SK-N-SH (cell line): ENCODE measurements around the gene RBM20. TPM values are rescaled to one million over a fixed set of nuclear protein-coding genes. Genes with fewer than 3 reads are reported as not detected.

Experiments used
- CTCF ChIA-PET: fragments of 300-600, 350-600 bp; formaldehyde crosslinking; extraction: SDS; loops from one replicate; lab custom pipeline; 2021; lab: Yijun Ruan, JAX
- POLR2A ChIA-PET: fragments of 350-600 bp; sonication (Branson Sonifier 250); formaldehyde crosslinking; extraction: SDS; loops from one replicate; lab custom pipeline; 2020; ENCODE audit warnings: antibody characterized with exemption, inconsistent platforms; lab: Yijun Ruan, JAX
- DNase-seq: peaks from one replicate; pipeline ENCODE4 v3.0.0; 2012
- H2AFZ ChIP-seq: fragments of 200-600 bp; sonication (generic); 2 replicates; pipeline ENCODE4 v1.8.1; 2016; ENCODE audit warnings: antibody characterized with exemption, mild to moderate bottlenecking, low read depth
- H3F3A ChIP-seq: fragments of 200-600 bp; sonication (generic); replicated peaks from 2 replicates; pipeline ENCODE3; 2016; ENCODE audit warnings: antibody characterized with exemption, mild to moderate bottlenecking; ENCODE audit not compliant: insufficient read depth
- H3K27ac ChIP-seq, 2 experiments: fragments of 200-500 bp in 1 of 2; fragments of 200-600 bp in 1 of 2; sonication (Bioruptor generic) in 1 of 2; sonication (generic), shearing (Covaris generic) in 1 of 2; 2 replicates each; pipeline versions ENCODE4 v1.5.1 to v1.6.1; 2014 to 2016; ENCODE audit warnings: low read depth in 2 of 2, inconsistent platforms in 1 of 2, low read length in 1 of 2, mild to moderate bottlenecking in 1 of 2, mixed read lengths in 1 of 2
- H3K27me3 ChIP-seq: fragments of 200-600 bp; sonication (generic), shearing (Covaris generic); 2 replicates; pipeline ENCODE4 v1.6.1; 2016; ENCODE audit warnings: mixed run types; ENCODE audit not compliant: insufficient read depth
- H3K36me3 ChIP-seq, 2 experiments: fragments of 200-500 bp in 1 of 2; fragments of 200-600 bp in 1 of 2; sonication (Bioruptor generic) in 1 of 2; sonication (generic) in 1 of 2; replicated peaks in 1 of 2; 2 replicates each; pipeline versions ENCODE3 to v1.5.1; 2014 to 2016; ENCODE audit warnings: low read length in 1 of 2, mild to moderate bottlenecking in 1 of 2; ENCODE audit not compliant: insufficient read depth in 2 of 2, control insufficient read depth in 1 of 2
- H3K4me1 ChIP-seq, 2 experiments: fragments of 200-500 bp in 1 of 2; fragments of 200-600 bp in 1 of 2; sonication (Bioruptor generic) in 1 of 2; sonication (generic), shearing (Covaris generic) in 1 of 2; 2 replicates each; pipeline versions ENCODE4 v1.5.1 to v1.6.1; 2014 to 2016; ENCODE audit warnings: low read depth in 1 of 2, low read length in 1 of 2, mixed run types in 1 of 2; ENCODE audit not compliant: insufficient read depth in 2 of 2, control insufficient read depth in 1 of 2
- H3K4me2 ChIP-seq: fragments of 200-600 bp; sonication (generic), shearing (Covaris generic); 2 replicates; pipeline ENCODE4 v1.6.1; 2017; ENCODE audit warnings: mixed run types
- H3K4me3 ChIP-seq, 2 experiments: fragments of 200-500 bp in 1 of 2; fragments of 200-600 bp in 1 of 2; sonication (Bioruptor generic) in 1 of 2; sonication (generic), shearing (Covaris generic) in 1 of 2; 2 replicates each; pipeline versions ENCODE4 v1.5.1 to v1.8.1; 2014 to 2016; ENCODE audit warnings: low read depth in 2 of 2, inconsistent platforms in 1 of 2, low read length in 1 of 2, mild to moderate bottlenecking in 1 of 2, mixed read lengths in 1 of 2, moderate library complexity in 1 of 2
- H3K79me2 ChIP-seq: fragments of 200-600 bp; sonication (generic); 2 replicates; pipeline ENCODE4 v1.8.1; 2017; ENCODE audit warnings: mild to moderate bottlenecking; ENCODE audit not compliant: insufficient read depth
- H3K9ac ChIP-seq: fragments of 200-600 bp; sonication (generic); 2 replicates; pipeline ENCODE4 v1.6.1; 2017; ENCODE audit warnings: mixed run types
- H3K9me2 ChIP-seq: fragments of 200-600 bp; sonication (generic); 2 replicates; pipeline ENCODE4 v1.6.1; 2017; ENCODE audit warnings: mixed run types
- H3K9me3 ChIP-seq: fragments of 200-600 bp; sonication (generic); 2 replicates; pipeline ENCODE4 v1.6.1; 2017; ENCODE audit warnings: mixed run types, mild to moderate bottlenecking, moderate library complexity
- H4K20me1 ChIP-seq: fragments of 200-600 bp; sonication (generic); 2 replicates; pipeline ENCODE4 v1.6.1; 2017; ENCODE audit warnings: mild to moderate bottlenecking, mixed run types; ENCODE audit not compliant: insufficient read depth
- EP300 ChIP-seq, 2 experiments: IDR thresholded peaks; 2 replicates each; pipeline versions ENCODE4 v1.4.0 to v1.6.1; 2012; ENCODE audit warnings: borderline replicate concordance in 1 of 2, low read depth in 1 of 2, low read length in 1 of 2
- EZH2phosphoT487 ChIP-seq: fragments of 200-600 bp; sonication (generic); IDR thresholded peaks from 2 replicates; pipeline ENCODE4 v1.6.1; 2017; ENCODE audit warnings: low read depth, mixed run types, mild to moderate bottlenecking, antibody characterized with exemption, moderate library complexity, borderline replicate concordance
- FOSL2 ChIP-seq: IDR thresholded peaks from 2 replicates; pipeline ENCODE4 v1.4.0; 2012; ENCODE audit warnings: low read depth, mild to moderate bottlenecking, moderate library complexity, borderline replicate concordance
- RAD21 ChIP-seq: IDR thresholded peaks from 2 replicates; pipeline ENCODE4 v1.6.1; 2012; ENCODE audit warnings: mild to moderate bottlenecking, low read length
- RFX5 ChIP-seq: IDR thresholded peaks from 2 replicates; pipeline ENCODE4 v1.6.1; 2012; ENCODE audit warnings: mild to moderate bottlenecking, improper control_type of control experiment, low read length
- WGBS: methylation state at CpG from one replicate; pipeline ENCODE4 v1.1.6; 2017; ENCODE audit warnings: low lambda C conversion rate; 5-methylcytosine and 5-hydroxymethylcytosine counted together
- polyA plus RNA-seq, 3 experiments: library from polyadenylated mRNA; depleted of rRNA; stranded (reverse); fragments of >200 nt; gene quantifications; 2 replicates each; pipeline ENCODE4 v1.2.3, GENCODE V29; 2012
- TF ChIP-seq, protein P1 (sequence below): IDR thresholded peaks from 2 replicates; pipeline ENCODE4 v1.4.0; 2012; ENCODE audit warnings: low read depth, borderline replicate concordance
- TF ChIP-seq, protein P2 (sequence below): IDR thresholded peaks from 2 replicates; pipeline ENCODE4 v1.4.0; 2012; ENCODE audit warnings: low read depth
- TF ChIP-seq, protein P3 (sequence below): IDR thresholded peaks from 2 replicates; pipeline ENCODE4; 2012
- TF ChIP-seq, protein P4 (sequence below): fragments of 150-350 bp; IDR thresholded peaks from 2 replicates; pipeline ENCODE4 v1.6.1; 2017; ENCODE audit warnings: antibody characterized with exemption, low read length, low read depth, borderline replicate concordance

Gene RBM20
- polyA plus RNA-seq, 1 of the 3 experiments (the other 2 are of a cell fraction): 0.64 TPM

DNA sequence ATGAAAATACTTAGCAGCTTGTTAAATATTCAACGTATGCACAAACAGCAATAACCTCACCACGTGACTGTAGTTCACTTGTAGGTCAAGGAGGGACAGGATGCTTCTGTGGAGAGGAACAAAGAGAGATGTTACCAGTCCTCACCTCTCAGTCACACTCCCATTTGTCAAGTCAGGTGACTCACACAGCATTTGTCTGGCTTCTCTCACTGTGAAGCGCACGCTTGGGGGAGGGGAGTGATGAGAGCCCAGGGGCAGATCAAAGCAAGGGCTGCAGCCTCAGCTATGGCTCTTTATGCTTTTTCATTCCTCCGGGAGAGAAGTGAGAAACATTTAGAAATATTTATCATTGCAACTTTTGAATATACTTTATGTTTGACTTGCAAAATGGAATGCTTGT lies 2.9 kb upstream of the RBM20 start (continued):
- TF ChIP-seq EZH2phosphoT487 (no peak), FOSL2 (no peak), EP300 (IDR thresholded peaks at IDR 0.05; ENCODE audit: borderline replicate concordance in 1 of 2, low read depth in 1 of 2, low read length in 1 of 2) (peak in 1 of 2 experiments; percentile 44; a peak in 2 of 4 replicates)
- TF ChIP-seq, all 33 proteins: peak for 5

DNA sequence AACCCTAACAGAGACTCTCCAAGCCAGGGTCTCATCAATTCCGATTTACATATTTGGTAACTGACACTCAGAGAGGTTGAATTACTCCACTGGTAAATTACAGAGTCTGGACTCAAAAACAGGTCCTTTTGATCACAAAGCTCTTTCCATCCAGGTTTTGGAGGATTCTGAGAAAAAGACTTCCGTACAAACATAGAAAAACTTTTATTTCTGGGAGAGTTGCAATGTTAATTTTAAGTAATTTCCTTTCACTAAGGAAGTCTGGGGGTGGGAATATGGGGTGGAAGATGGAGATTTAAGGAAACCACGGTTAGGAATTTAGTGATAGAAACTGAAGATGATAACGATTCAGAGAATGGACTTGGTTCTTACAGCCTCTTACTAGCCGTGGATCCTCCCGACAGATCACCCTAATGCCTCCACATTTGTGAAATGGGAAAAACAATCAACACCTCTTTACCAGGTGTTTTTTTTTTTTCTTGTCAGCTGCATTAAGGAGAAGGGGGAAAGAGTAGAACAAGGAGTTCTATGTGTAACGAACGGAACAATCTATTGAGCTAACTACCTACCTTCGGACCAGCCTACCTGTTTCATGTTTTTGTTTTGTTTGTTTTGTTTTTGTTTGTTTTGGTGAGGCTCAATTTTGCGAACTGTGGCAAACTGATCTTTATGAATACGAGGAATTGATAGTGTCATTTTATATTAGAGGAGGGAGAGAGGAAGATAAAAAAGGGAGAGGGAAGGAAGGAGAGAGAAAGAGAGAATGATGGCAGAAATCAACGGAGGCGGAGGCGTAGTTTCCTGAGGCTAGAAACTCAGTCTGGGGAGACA lies 1.7 kb upstream of the RBM20 start:
- H4K20me1 ChIP-seq: no peaks in the 10 kb centered on the region
- H3K9me2 ChIP-seq: no peaks in the 10 kb centered on the region
- TF ChIP-seq RFX5: no peak
- TF ChIP-seq, protein P1, sequence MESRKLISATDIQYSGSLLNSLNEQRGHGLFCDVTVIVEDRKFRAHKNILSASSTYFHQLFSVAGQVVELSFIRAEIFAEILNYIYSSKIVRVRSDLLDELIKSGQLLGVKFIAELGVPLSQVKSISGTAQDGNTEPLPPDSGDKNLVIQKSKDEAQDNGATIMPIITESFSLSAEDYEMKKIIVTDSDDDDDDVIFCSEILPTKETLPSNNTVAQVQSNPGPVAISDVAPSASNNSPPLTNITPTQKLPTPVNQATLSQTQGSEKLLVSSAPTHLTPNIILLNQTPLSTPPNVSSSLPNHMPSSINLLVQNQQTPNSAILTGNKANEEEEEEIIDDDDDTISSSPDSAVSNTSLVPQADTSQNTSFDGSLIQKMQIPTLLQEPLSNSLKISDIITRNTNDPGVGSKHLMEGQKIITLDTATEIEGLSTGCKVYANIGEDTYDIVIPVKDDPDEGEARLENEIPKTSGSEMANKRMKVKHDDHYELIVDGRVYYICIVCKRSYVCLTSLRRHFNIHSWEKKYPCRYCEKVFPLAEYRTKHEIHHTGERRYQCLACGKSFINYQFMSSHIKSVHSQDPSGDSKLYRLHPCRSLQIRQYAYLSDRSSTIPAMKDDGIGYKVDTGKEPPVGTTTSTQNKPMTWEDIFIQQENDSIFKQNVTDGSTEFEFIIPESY: no peak
- TF ChIP-seq EP300 (IDR thresholded peaks at IDR 0.05; ENCODE audit: borderline replicate concordance in 1 of 2, low read depth in 1 of 2, low read length in 1 of 2): no peak
- TF ChIP-seq FOSL2: no peak
- TF ChIP-seq, protein P2, sequence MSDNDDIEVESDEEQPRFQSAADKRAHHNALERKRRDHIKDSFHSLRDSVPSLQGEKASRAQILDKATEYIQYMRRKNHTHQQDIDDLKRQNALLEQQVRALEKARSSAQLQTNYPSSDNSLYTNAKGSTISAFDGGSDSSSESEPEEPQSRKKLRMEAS: no peak
- no peak for TF ChIP-seq RAD21
- TF ChIP-seq, protein P3, sequence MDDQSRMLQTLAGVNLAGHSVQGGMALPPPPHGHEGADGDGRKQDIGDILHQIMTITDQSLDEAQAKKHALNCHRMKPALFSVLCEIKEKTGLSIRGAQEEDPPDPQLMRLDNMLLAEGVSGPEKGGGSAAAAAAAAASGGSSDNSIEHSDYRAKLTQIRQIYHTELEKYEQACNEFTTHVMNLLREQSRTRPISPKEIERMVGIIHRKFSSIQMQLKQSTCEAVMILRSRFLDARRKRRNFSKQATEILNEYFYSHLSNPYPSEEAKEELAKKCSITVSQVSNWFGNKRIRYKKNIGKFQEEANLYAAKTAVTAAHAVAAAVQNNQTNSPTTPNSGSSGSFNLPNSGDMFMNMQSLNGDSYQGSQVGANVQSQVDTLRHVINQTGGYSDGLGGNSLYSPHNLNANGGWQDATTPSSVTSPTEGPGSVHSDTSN: no peak
- TF ChIP-seq, protein P4, sequence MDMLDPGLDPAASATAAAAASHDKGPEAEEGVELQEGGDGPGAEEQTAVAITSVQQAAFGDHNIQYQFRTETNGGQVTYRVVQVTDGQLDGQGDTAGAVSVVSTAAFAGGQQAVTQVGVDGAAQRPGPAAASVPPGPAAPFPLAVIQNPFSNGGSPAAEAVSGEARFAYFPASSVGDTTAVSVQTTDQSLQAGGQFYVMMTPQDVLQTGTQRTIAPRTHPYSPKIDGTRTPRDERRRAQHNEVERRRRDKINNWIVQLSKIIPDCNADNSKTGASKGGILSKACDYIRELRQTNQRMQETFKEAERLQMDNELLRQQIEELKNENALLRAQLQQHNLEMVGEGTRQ: no peak
- no peaks in the 10 kb centered on the region for H3K36me3 ChIP-seq
- DNase-seq: no peak
- no peaks in the 10 kb centered on the region for H3K27me3 ChIP-seq
- H3K9ac ChIP-seq: no peak overlapping the region
- ChIA-PET CTCF (interaction anchor here (1.0 to 2.7 kb wide), 5 partner anchors 12 to 104 kb away, joined by 3 to 16 read pairs (median 5); no protein-coding TSS in a partner anchor), POLR2A (no interaction called here)
- H3K4me2 ChIP-seq: no peak overlapping the region
- H3K4me3 ChIP-seq: no peak overlapping the region
- H3K4me1 ChIP-seq: peaks cover under 1 to 31% of the 10 kb centered on the region in 2 experiments; a peak in 3 of 4 replicates
- 93% methylated on average over 14 of the region's 14 CpGs for WGBS
- peaks cover 9% of the 10 kb centered on the region for H3F3A ChIP-seq
- H3K79me2 ChIP-seq: no peaks in the 10 kb centered on the region
- H3K9me3 ChIP-seq: no peaks in the 10 kb centered on the region
- no peak overlapping the region for H3K27ac ChIP-seq
- H2AFZ ChIP-seq: no peak overlapping the region
